ENCODE results near the gene CTIF. TPM values are rescaled to one million over a fixed set of nuclear protein-coding genes. Genes with fewer than 3 reads are reported as not detected.

CTIF gene
- polyA plus RNA-seq, 1 of the 3 experiments (the other 2 are of a cell fraction) = 47.2 TPM

DNA sequence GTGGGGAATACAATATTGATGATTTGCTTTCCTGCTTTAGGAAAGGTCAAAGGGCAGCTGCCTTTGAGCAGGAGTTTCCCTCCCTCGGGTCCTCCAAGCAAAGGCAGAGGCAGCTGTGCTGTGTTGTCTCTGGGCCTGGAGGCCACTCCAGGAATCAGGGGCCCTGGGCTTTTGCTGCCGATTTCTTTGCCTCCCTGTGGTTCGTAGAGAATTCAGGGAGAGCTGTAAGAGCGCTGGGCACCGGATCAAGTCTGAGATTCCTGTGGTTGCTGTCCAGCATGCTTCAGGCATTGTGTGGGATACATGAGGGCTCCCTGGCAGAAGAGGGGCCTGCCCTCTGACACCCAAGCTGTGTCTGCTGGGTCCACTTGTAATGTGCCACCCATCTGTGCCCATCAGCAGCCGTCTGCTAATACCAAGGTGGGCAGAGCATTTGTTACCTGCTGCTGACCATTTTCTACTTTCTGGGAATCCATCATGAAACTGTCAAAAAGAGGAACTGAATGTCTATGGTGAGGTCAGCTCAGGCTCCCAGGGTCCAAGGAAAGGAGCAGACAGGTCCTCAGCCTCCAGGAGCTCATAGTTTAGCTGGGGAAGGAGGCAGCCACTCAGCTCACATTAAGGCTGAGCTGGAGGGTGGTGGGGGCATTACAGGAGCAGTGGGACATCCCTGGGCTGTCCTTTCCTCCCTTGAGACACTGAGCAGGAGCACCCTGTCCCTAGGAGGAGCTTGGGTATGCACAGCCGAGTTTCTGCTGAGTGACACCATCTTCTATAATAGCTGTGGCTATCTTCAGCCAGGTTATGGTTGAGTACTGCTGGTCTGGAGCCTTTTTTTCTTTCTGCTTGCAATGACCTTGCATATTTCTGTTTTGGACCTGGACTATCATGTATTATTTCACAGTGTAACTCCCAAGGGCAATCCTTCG lies 68.5 kb downstream of the CTIF start (continued):
- TF ChIP-seq ELF1 (IDR thresholded peaks at IDR 0.05) (no peak), GATA2 (CRISPR knock-in tag; IDR thresholded peaks at IDR 0.05) (no peak), FOSL2 (IDR thresholded peaks at IDR 0.05; ENCODE audit: borderline replicate concordance, low read depth) (peak; percentile 29; the same call in 1 of the 2 replicates), EZH2phosphoT487 (IDR thresholded peaks at IDR 0.05; ENCODE audit: borderline replicate concordance, low read depth) (no peak), NRF1 (IDR thresholded peaks at IDR 0.05; ENCODE audit: low read depth, low read length) (no peak), TCF12 (IDR thresholded peaks at IDR 0.05) (peak; percentile 80), JUND (IDR thresholded peaks at IDR 0.05) (no peak), YY1 (IDR thresholded peaks at IDR 0.05; ENCODE audit: low read depth) (no peak), RFX5 (IDR thresholded peaks at IDR 0.05; ENCODE audit: low read length) (no peak), RAD21 (IDR thresholded peaks at IDR 0.05; ENCODE audit: low read length) (no peak), EP300 (IDR thresholded peaks at IDR 0.05; ENCODE audit: borderline replicate concordance in 1 of 2, low read depth in 1 of 2, low read length in 1 of 2) (no peak; a peak in 1 of 4 replicates), RXRA (IDR thresholded peaks at IDR 0.05; ENCODE audit: borderline replicate concordance, low read depth) (no peak)
- TF ChIP-seq, protein P1, sequence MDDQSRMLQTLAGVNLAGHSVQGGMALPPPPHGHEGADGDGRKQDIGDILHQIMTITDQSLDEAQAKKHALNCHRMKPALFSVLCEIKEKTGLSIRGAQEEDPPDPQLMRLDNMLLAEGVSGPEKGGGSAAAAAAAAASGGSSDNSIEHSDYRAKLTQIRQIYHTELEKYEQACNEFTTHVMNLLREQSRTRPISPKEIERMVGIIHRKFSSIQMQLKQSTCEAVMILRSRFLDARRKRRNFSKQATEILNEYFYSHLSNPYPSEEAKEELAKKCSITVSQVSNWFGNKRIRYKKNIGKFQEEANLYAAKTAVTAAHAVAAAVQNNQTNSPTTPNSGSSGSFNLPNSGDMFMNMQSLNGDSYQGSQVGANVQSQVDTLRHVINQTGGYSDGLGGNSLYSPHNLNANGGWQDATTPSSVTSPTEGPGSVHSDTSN (IDR thresholded peaks at IDR 0.05) = peak; percentile 39
- TF ChIP-seq, protein P2, sequence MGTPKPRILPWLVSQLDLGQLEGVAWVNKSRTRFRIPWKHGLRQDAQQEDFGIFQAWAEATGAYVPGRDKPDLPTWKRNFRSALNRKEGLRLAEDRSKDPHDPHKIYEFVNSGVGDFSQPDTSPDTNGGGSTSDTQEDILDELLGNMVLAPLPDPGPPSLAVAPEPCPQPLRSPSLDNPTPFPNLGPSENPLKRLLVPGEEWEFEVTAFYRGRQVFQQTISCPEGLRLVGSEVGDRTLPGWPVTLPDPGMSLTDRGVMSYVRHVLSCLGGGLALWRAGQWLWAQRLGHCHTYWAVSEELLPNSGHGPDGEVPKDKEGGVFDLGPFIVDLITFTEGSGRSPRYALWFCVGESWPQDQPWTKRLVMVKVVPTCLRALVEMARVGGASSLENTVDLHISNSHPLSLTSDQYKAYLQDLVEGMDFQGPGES (IDR thresholded peaks at IDR 0.05; ENCODE audit: low read depth, low read length) = no peak
- TF ChIP-seq, protein P3, sequence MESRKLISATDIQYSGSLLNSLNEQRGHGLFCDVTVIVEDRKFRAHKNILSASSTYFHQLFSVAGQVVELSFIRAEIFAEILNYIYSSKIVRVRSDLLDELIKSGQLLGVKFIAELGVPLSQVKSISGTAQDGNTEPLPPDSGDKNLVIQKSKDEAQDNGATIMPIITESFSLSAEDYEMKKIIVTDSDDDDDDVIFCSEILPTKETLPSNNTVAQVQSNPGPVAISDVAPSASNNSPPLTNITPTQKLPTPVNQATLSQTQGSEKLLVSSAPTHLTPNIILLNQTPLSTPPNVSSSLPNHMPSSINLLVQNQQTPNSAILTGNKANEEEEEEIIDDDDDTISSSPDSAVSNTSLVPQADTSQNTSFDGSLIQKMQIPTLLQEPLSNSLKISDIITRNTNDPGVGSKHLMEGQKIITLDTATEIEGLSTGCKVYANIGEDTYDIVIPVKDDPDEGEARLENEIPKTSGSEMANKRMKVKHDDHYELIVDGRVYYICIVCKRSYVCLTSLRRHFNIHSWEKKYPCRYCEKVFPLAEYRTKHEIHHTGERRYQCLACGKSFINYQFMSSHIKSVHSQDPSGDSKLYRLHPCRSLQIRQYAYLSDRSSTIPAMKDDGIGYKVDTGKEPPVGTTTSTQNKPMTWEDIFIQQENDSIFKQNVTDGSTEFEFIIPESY (IDR thresholded peaks at IDR 0.05; ENCODE audit: borderline replicate concordance, low read depth) = no peak
- TF ChIP-seq, protein P4, sequence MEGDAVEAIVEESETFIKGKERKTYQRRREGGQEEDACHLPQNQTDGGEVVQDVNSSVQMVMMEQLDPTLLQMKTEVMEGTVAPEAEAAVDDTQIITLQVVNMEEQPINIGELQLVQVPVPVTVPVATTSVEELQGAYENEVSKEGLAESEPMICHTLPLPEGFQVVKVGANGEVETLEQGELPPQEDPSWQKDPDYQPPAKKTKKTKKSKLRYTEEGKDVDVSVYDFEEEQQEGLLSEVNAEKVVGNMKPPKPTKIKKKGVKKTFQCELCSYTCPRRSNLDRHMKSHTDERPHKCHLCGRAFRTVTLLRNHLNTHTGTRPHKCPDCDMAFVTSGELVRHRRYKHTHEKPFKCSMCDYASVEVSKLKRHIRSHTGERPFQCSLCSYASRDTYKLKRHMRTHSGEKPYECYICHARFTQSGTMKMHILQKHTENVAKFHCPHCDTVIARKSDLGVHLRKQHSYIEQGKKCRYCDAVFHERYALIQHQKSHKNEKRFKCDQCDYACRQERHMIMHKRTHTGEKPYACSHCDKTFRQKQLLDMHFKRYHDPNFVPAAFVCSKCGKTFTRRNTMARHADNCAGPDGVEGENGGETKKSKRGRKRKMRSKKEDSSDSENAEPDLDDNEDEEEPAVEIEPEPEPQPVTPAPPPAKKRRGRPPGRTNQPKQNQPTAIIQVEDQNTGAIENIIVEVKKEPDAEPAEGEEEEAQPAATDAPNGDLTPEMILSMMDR (IDR thresholded peaks at IDR 0.05) = no peak
- TF ChIP-seq, protein P5, sequence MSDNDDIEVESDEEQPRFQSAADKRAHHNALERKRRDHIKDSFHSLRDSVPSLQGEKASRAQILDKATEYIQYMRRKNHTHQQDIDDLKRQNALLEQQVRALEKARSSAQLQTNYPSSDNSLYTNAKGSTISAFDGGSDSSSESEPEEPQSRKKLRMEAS (IDR thresholded peaks at IDR 0.05; ENCODE audit: low read depth) = peak; percentile 80; the same call in 1 of the 2 replicates
- TF ChIP-seq, protein P6, sequence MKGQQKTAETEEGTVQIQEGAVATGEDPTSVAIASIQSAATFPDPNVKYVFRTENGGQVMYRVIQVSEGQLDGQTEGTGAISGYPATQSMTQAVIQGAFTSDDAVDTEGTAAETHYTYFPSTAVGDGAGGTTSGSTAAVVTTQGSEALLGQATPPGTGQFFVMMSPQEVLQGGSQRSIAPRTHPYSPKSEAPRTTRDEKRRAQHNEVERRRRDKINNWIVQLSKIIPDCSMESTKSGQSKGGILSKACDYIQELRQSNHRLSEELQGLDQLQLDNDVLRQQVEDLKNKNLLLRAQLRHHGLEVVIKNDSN (IDR thresholded peaks at IDR 0.05; ENCODE audit: borderline replicate concordance, low read depth) = no peak

All from SK-N-SH (cell line).